Fibroblast of lung (primary cell): ENCODE measurements around the gene BTBD9. TPM values are rescaled to one million over a fixed set of nuclear protein-coding genes. Genes with fewer than 3 reads are reported as not detected.

Experiments
- DNase-seq, 2 donors: peaks; one replicate each; pipeline versions ENCODE4 v3.0.0 to v3.0.0-alpha.2; 2010; ENCODE audit warnings: low read depth in 2 of 2
- H2AFZ ChIP-seq: 2 replicates; pipeline ENCODE4 v1.5.1; 2012; ENCODE audit warnings: low read length, control low read depth, inconsistent platforms
- H3K27ac ChIP-seq: 2 replicates; pipeline ENCODE4 v1.5.1; 2011; ENCODE audit warnings: low read length, control low read depth; ENCODE audit not compliant: insufficient read depth
- H3K27me3 ChIP-seq: 2 replicates; pipeline ENCODE4 v1.5.1; 2011; ENCODE audit warnings: mild to moderate bottlenecking, low read length; ENCODE audit not compliant: control insufficient read depth, insufficient read depth
- H3K36me3 ChIP-seq: 2 replicates; pipeline ENCODE4 v1.5.1; 2011; ENCODE audit warnings: low read length; ENCODE audit not compliant: control insufficient read depth, insufficient read depth
- H3K4me1 ChIP-seq: 2 replicates; pipeline ENCODE4 v1.5.1; 2011; ENCODE audit warnings: low read length; ENCODE audit not compliant: control insufficient read depth, insufficient read depth; ENCODE audit errors: extremely low read depth
- H3K4me2 ChIP-seq: 2 replicates; pipeline ENCODE4 v1.5.1; 2011; ENCODE audit warnings: low read length, control low read depth; ENCODE audit not compliant: insufficient read depth; ENCODE audit errors: extremely low read depth
- H3K4me3 ChIP-seq, 4 experiments: fragments of 200-600 bp in 1 of 4; sonication (generic) in 1 of 4; replicated peaks in 1 of 4; 2 replicates each; pipeline ENCODE4 v1.5.1; 2011 to 2016; ENCODE audit warnings: low read length in 4 of 4, low read depth in 3 of 4, mild to moderate bottlenecking in 3 of 4, control low read depth in 2 of 4, inconsistent platforms in 1 of 4, mixed read lengths in 1 of 4; ENCODE audit not compliant: insufficient read depth in 1 of 4; ENCODE audit errors: control extremely low read depth in 1 of 4
- H3K79me2 ChIP-seq: 2 replicates; pipeline ENCODE4 v1.5.1; 2012; ENCODE audit warnings: mild to moderate bottlenecking, low read length, inconsistent platforms; ENCODE audit not compliant: control insufficient read depth, insufficient read depth
- H3K9ac ChIP-seq: 2 replicates; pipeline ENCODE4 v1.5.1; 2011; ENCODE audit warnings: mild to moderate bottlenecking, low read length, control low read depth; ENCODE audit not compliant: insufficient read depth
- H3K9me3 ChIP-seq: 2 replicates; pipeline ENCODE4 v1.5.1; 2012; ENCODE audit warnings: low read depth, low read length; ENCODE audit not compliant: control insufficient read depth, insufficient read depth
- H4K20me1 ChIP-seq: 2 replicates; pipeline ENCODE4 v1.5.1; 2011; ENCODE audit warnings: low read length; ENCODE audit not compliant: control insufficient read depth, insufficient read depth; ENCODE audit errors: extremely low read depth
- EZH2 ChIP-seq: IDR thresholded peaks from 2 replicates; pipeline ENCODE4 v1.5.1; 2012; ENCODE audit warnings: low read length, control low read depth, mild to moderate bottlenecking; ENCODE audit errors: missing control alignments
- polyA plus RNA-seq, 2 donors: library from polyadenylated mRNA; depleted of rRNA in 1 of 2; stranded (reverse) in 1 of 2; unstranded in 1 of 2; fragments of >200 nt; gene quantifications; 2 replicates each; pipeline ENCODE4 v1.2.1, GENCODE V29; 2011 to 2012; ENCODE audit warnings: missing spikeins in 1 of 2
- total RNA-seq: library from RNA; depleted of rRNA; stranded (reverse); fragments of >200 nt; gene quantifications from 2 replicates; pipeline ENCODE4 v1.2.1, GENCODE V29; 2014
- TF ChIP-seq, protein P1 (sequence below), 2 donors: IDR thresholded peaks in 1 of 2; conservative IDR thresholded peaks in 1 of 2; 1 replicate in 1 of 2; 2 replicates in 1 of 2; pipeline ENCODE4 v1.5.1; 2011 to 2012; ENCODE audit warnings: low read length in 2 of 2, control low read depth in 1 of 2, inconsistent platforms in 1 of 2, low read depth in 1 of 2, mild to moderate bottlenecking in 1 of 2

Gene BTBD9
- total and polyA plus RNA-seq, 2 donors (not counting 1 experiment from before 2014, with no cell fraction given) = 7.7 to 13.4 TPM

DNA sequence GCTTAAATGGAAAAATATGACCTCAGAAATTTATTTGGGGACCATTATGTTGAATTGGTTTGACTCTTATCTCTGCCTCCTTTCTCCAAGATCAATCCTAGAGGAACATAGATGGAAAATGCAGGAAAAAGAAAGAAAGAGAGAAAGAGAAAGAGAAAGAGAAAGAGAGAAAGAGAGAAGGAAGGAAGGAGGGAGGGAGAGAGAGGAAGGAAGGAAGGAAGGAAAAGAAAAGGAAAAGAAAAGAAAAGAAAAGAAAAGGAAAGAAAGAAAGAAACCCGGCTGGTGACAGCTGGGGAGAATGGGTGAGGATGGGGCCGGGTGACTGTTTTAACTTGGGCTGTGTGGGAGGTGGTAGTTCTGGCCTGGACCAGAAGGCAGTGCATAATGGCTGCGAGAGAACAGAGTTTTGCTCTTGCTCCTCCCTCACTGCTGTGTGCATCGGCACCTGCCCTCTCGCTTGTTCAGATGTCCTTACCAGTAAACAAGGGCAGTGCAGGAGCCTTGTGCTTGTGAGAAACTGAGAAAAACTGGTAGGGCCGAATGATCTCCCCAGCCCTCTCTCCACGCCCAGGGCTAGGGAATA is 38.5 kb upstream of the BTBD9 start:
- H3K9ac ChIP-seq = no peak overlapping the region
- no peaks in the 10 kb centered on the region for H3K36me3 ChIP-seq
- no peaks in the 10 kb centered on the region for H3K27me3 ChIP-seq
- no peaks in the 10 kb centered on the region for H4K20me1 ChIP-seq
- DNase-seq = no peak
- no peak overlapping the region for H2AFZ ChIP-seq
- no peak overlapping the region for H3K4me3 ChIP-seq
- no peaks in the 10 kb centered on the region for H3K79me2 ChIP-seq
- no peak overlapping the region for H3K4me2 ChIP-seq
- no peaks in the 10 kb centered on the region for H3K4me1 ChIP-seq
- H3K9me3 ChIP-seq = no peaks in the 10 kb centered on the region
- H3K27ac ChIP-seq = no peak overlapping the region
- TF ChIP-seq, protein P1, sequence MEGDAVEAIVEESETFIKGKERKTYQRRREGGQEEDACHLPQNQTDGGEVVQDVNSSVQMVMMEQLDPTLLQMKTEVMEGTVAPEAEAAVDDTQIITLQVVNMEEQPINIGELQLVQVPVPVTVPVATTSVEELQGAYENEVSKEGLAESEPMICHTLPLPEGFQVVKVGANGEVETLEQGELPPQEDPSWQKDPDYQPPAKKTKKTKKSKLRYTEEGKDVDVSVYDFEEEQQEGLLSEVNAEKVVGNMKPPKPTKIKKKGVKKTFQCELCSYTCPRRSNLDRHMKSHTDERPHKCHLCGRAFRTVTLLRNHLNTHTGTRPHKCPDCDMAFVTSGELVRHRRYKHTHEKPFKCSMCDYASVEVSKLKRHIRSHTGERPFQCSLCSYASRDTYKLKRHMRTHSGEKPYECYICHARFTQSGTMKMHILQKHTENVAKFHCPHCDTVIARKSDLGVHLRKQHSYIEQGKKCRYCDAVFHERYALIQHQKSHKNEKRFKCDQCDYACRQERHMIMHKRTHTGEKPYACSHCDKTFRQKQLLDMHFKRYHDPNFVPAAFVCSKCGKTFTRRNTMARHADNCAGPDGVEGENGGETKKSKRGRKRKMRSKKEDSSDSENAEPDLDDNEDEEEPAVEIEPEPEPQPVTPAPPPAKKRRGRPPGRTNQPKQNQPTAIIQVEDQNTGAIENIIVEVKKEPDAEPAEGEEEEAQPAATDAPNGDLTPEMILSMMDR (conservative IDR thresholded peaks at IDR 0.05 in 1 of 2, IDR thresholded peaks at IDR 0.05 in 1 of 2; ENCODE audit: low read depth in 1 of 2, low read length in 2 of 2) = no peak
- no peak for TF ChIP-seq EZH2

DNA sequence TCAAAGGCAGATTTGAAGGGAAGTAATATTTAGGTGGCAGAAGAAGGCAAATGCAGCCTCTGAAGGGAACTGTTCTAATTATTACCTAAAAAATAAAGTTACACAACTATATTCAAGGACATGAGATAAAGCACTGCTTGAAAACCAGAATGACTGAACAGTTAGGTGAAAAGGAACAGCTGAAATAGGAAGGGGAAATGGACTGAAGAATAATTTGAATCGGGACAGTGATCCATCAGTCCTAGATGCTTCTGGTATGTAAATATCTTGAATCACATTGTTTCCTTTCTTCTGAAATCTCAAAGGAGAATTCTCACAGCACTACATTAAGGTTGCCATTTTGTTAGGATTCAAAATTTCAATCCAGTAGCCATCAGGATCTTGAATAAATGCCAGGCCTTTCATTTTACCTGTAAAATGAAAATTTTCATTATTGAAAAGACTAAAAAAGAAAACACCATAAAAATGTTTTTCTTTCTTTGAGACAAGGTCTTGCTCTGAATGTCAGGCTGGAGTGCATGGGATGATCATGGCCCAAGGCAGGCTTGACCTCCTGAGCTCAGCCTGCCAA is 37.3 kb upstream of the BTBD9 start:
- no peak overlapping the region for H3K27ac ChIP-seq
- no peak overlapping the region for H3K9ac ChIP-seq
- TF ChIP-seq, protein P1 (conservative IDR thresholded peaks at IDR 0.05 in 1 of 2, IDR thresholded peaks at IDR 0.05 in 1 of 2; ENCODE audit: low read depth in 1 of 2, low read length in 2 of 2) = no peak
- TF ChIP-seq EZH2 = no peak
- H3K36me3 ChIP-seq = no peaks in the 10 kb centered on the region
- no peak overlapping the region for H3K4me2 ChIP-seq
- no peak overlapping the region for H3K4me3 ChIP-seq
- no peaks in the 10 kb centered on the region for H3K4me1 ChIP-seq
- H3K9me3 ChIP-seq = no peaks in the 10 kb centered on the region
- H4K20me1 ChIP-seq = no peaks in the 10 kb centered on the region
- no peaks in the 10 kb centered on the region for H3K79me2 ChIP-seq
- DNase-seq = no peak
- H3K27me3 ChIP-seq = no peaks in the 10 kb centered on the region
- H2AFZ ChIP-seq = no peak overlapping the region

DNA sequence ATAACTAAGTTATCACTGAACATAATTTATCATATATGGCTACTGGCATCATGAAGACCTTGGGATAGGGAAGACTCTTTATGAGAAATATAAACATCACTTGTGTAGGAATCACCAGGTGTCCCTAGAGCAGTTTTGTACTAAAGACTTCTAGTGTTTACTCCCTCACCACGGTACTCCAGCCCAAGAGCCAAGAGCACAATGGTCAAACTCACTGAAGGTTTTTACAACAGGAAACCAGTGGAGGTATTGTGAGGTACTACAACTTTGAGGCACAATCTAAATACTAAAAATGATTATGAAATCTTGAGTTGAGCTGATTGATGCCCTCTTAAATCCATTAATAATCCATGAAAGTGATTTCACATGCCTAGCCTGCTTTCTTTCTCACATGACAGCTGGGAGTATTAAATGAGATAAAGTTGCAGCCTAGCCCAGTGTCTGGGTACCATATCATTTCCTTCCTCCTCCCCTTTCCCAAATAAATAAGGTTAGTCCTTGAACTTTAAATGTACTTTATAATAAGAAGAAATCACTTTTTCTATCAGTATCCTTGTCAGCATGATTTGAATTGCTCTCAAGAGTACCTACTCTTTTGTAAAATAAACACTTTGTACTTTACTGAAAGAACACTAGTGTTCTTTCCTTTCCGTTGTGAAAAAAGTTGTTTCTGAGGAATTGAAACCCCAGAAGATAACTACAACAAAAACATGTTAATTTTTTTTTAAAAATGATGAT is 36.7 kb upstream of the BTBD9 start:
- Histone ChIP-seq H3K4me3 (no peak overlapping the region), H3K36me3 (no peaks in the 10 kb centered on the region), H2AFZ (no peak overlapping the region), H3K4me2 (no peak overlapping the region), H4K20me1 (no peaks in the 10 kb centered on the region), H3K9ac (no peak overlapping the region), H3K9me3 (no peaks in the 10 kb centered on the region), H3K27me3 (no peaks in the 10 kb centered on the region), H3K27ac (no peak overlapping the region), H3K4me1 (no peaks in the 10 kb centered on the region), H3K79me2 (no peaks in the 10 kb centered on the region)
- DNase-seq = no peak
- TF ChIP-seq, protein P1 (conservative IDR thresholded peaks at IDR 0.05 in 1 of 2, IDR thresholded peaks at IDR 0.05 in 1 of 2; ENCODE audit: low read depth in 1 of 2, low read length in 2 of 2) = no peak
- no peak for TF ChIP-seq EZH2
